Measurements from ENCODE around the gene C1QTNF1. TPM values are rescaled to one million over a fixed set of nuclear protein-coding genes. Genes with fewer than 3 reads are reported as not detected.

Gene C1QTNF1
- total and polyA plus RNA-seq, 9 of the 15 experiments (the other 6 are each of a cell fraction or from before 2014, with no cell fraction given), result 0.09 TPM; not detected in 8

- TF ChIP-seq ZNF609 (CRISPR knock-in tag; IDR thresholded peaks at IDR 0.05; ENCODE audit: borderline replicate concordance) (no peak), FUS (optimal IDR thresholded peaks at IDR 0.05; ENCODE audit: low read depth, low read length) (no peak), ZNF408 (CRISPR knock-in tag; IDR thresholded peaks at IDR 0.05; ENCODE audit: low read depth) (no peak), CTCFL (IDR thresholded peaks at IDR 0.05; ENCODE audit: borderline replicate concordance, insufficient read depth, low read depth, low read length, poor library complexity, severe bottlenecking) (no peak)
Observed at GRCh38 chr17:78985395-78985794, 38.6 kb upstream of the C1QTNF1 start (continued).

Measured in K562 (cell line).